SK-N-DZ (cell line): ENCODE measurements around the gene KIF5A.
"Not testable (repeated sequence)": the region's sequence is repeated elsewhere in the genome, so short reads cannot be mapped to it uniquely, and the experiment has no call there.

Source experiments
- DNase-seq: peaks from one replicate; pipeline ENCODE4 v3.0.0-alpha.2; 2015; ENCODE audit warnings: low spot score

KIF5A gene

GRCh38 chr12:57583008-57583831 lies 33.4 kb downstream of the KIF5A start:
- DNase-seq: peak; percentile 87

GRCh38 chr12:57584050-57584449 lies 34.2 kb downstream of the KIF5A start:
- DNase-seq: no peak

- no peak for DNase-seq
Measured at GRCh38 chr12:57584690-57585089, 34.8 kb downstream of the KIF5A start.

GRCh38 chr12:57585156-57585555 lies 35.3 kb downstream of the KIF5A start:
- DNase-seq: no peak

- DNase-seq: no peak
Measured at GRCh38 chr12:57586128-57586527, 36.3 kb downstream of the KIF5A start.

GRCh38 chr12:57586832-57587429 lies 37.1 kb downstream of the KIF5A start:
- no peak for DNase-seq

- DNase-seq: not testable (repeated sequence)
Measured at GRCh38 chr12:57588951-57589610, 39.2 kb downstream of the KIF5A start.

- no peak for DNase-seq
Measured at GRCh38 chr12:57590479-57590863, 40.6 kb downstream of the KIF5A start.

GRCh38 chr12:57590864-57591781 lies 41.3 kb downstream of the KIF5A start, which contains the start of gene PIP4K2C:
Gene PIP4K2C, plus strand, starts transcription at chr12:57591192. Its CDS starts 98 bp downstream, at chr12:57591290.
- peak; percentile 74 for DNase-seq

- no peak for DNase-seq
Measured at GRCh38 chr12:57591782-57592325, 42.0 kb downstream of the KIF5A start.

GRCh38 chr12:57592551-57593165 lies 42.8 kb downstream of the KIF5A start:
- no peak for DNase-seq

- no peak for DNase-seq
Measured at GRCh38 chr12:57593187-57593586, 43.3 kb downstream of the KIF5A start.

GRCh38 chr12:57600395-57600794 lies 50.6 kb downstream of the KIF5A start:
- no peak for DNase-seq

- no peak for DNase-seq
Measured at GRCh38 chr12:57602544-57602943, 52.7 kb downstream of the KIF5A start.

- DNase-seq: no peak
Measured at GRCh38 chr12:57603324-57603723, 53.5 kb downstream of the KIF5A start.

GRCh38 chr12:57603815-57604453 lies 54.1 kb downstream of the KIF5A start:
- no peak for DNase-seq

- DNase-seq: no peak
Measured at GRCh38 chr12:57604454-57604991, 54.7 kb downstream of the KIF5A start, which contains the start of gene DTX3. Gene DTX3, plus strand, starts transcription at chr12:57604824. Its CDS starts 1,694 bp downstream, at chr12:57606518.

- no peak for DNase-seq
Measured at GRCh38 chr12:57604992-57605810, 55.4 kb downstream of the KIF5A start.

- no peak for DNase-seq
Measured at GRCh38 chr12:57605811-57606311, 56.0 kb downstream of the KIF5A start.
